Heart right ventricle (tissue), 16 donors: ENCODE results near the gene LTBR. TPM values are rescaled to one million over a fixed set of nuclear protein-coding genes. Genes with fewer than 3 reads are reported as not detected.

Source experiments
- ATAC-seq, 8 donors: fragments of 200-7000 bp; cut with Tn5 transposase; one replicate each; pipeline ENCODE4 v1.9.1; 2020; ENCODE audit warnings: mild to moderate bottlenecking in 8 of 8, moderate library complexity in 8 of 8, moderate number of reproducible peaks in 1 of 8
- DNase-seq, 2 donors: peaks; one replicate each; pipeline ENCODE4 v3.0.0-alpha.2; 2020
- H3K27ac ChIP-seq, 10 donors: fragments of 200-600 bp; sonication (generic) in 2 of 10; one replicate each; pipeline versions ENCODE4 v1.5.0 to v1.8.0; 2020 to 2022; ENCODE audit warnings: mild to moderate bottlenecking in 3 of 10
- H3K27me3 ChIP-seq, 7 donors: fragments of 200-600 bp; one replicate each; pipeline ENCODE4 v1.8.0; 2021 to 2022; ENCODE audit warnings: mild to moderate bottlenecking in 2 of 7
- H3K36me3 ChIP-seq, 9 donors: fragments of 200-600 bp; sonication (generic) in 1 of 9; one replicate each; pipeline versions ENCODE4 v1.5.0 to v1.8.0; 2020 to 2022; ENCODE audit warnings: mild to moderate bottlenecking in 2 of 9
- H3K4me1 ChIP-seq, 9 donors: fragments of 200-600 bp; sonication (generic) in 1 of 9; one replicate each; pipeline versions ENCODE4 v1.5.0 to v1.8.0; 2020 to 2022; ENCODE audit warnings: mild to moderate bottlenecking in 4 of 9
- H3K4me3 ChIP-seq, 10 donors: fragments of 200-600 bp; sonication (generic) in 2 of 10; one replicate each; pipeline versions ENCODE4 v1.5.0 to v1.8.0; 2020 to 2022; ENCODE audit warnings: mild to moderate bottlenecking in 7 of 10, moderate library complexity in 2 of 10
- H3K9me3 ChIP-seq, 11 donors: fragments of 200-600 bp in 10 of 11; sonication (generic) in 2 of 11; one replicate each; pipeline versions ENCODE4 v1.5.0 to v1.8.0; 2013 to 2022; ENCODE audit warnings: mild to moderate bottlenecking in 2 of 11, control low read depth in 1 of 11, moderate library complexity in 1 of 11
- CTCF ChIP-seq, 9 donors: fragments of 200-600 bp; sonication (generic) in 2 of 9; IDR thresholded peaks; one replicate each; pipeline versions ENCODE4 v1.5.0 to v1.8.0; 2021 to 2022; ENCODE audit warnings: antibody characterized with exemption in 9 of 9, mild to moderate bottlenecking in 5 of 9, moderate library complexity in 1 of 9
- WGBS, 2 donors: extraction: QIAGEN DNeasy Blood & Tissue Kit; methylation state at CpG; one replicate each; pipeline ENCODE4 v1.1.7; 2013; ENCODE audit warnings: inconsistent platforms in 1 of 2; 5-methylcytosine and 5-hydroxymethylcytosine counted together
- intact Hi-C, 10 donors: fragments of 100-400 bp; cut with DNase I; formaldehyde crosslinking; loops; one replicate each; pipeline versions ENCODE4 v1.11.1 to v1.14.2; 2022
- polyA plus RNA-seq, 2 donors: library from polyadenylated mRNA; stranded (reverse); fragments of 200-250 nt; gene quantifications; one replicate each; pipeline ENCODE4 v1.2.3, GENCODE V29; 2013
- total RNA-seq, 10 donors: library from RNA; stranded (reverse); fragmentation: NEBNext Ultra II Directional in 3 of 10; extraction: Animal tissue kit (Norgen Biotek cat#: 25700) in 3 of 10; gene quantifications; one replicate each; pipeline versions ENCODE4 v1.2.1 to v1.2.4, GENCODE V29; 2021 to 2023
- donor health status: Arrhythmogenic right ventricular cardiomyopathy.
- donor health status: ischemic (EF 13 %, LVEDD 7.1; RV severe dilation, severe dysfunction).
- donor health status: healthy with polysubstance abuse.
- donor health status: DM: no; HTN: yes; CAD: no.
- donor health status: DM: no; HTN: no; CAD: no.
- donor health status: ischemic (EF 25% LVEDD 6.9; RV normal size, moderate dysfunction).
- donor health status: ischemic (EF 25% LVEDD 5.7; RV mildly dilated, moderate dysfunction).
- donor health status: healthy.
- donor health status: DM: yes; HTN: yes; CAD: no.
- donor health status: Ischemic cardiomyopathy.
- donor health status: ischemic (EF 35%, LVEDD 5.7; RV mildly dilated, moderate dysfunction).
- donor health status: nonischemic (EF 11% LVEDD 7.7; RV severe dilation, severe dysfunction).
- donor health status: DM: yes; HTN: yes; CAD: no.
- donor health status: PGD.
- donor health status: ischemic (EF 29% LVEDD 5.4; RV normal size, mild dysfunction).
- donor health status: nonischemic (EF 23%, LVEDD 6.1; RV moderate dilation, normal function).

Gene LTBR
- total and polyA plus RNA-seq, 12 donors = 14.1 to 49.1 (median 26.9) TPM

- WGBS, 2 donors = 84 to 90% methylated on average over 15 of the region's 15 CpGs
These were observed 6.3 kb downstream of the LTBR start for GRCh38 chr12:6390084-6390799.

GRCh38 chr12:6391013-6391412, 7.1 kb downstream of the LTBR start:
- 87 to 88% methylated on average over 17 of the region's 17 CpGs for WGBS, 2 donors
- DNase-seq (no peak), ATAC-seq (peak in 4 of 8 donors; percentile 2 to 16 (median 9))
- TF ChIP-seq CTCF (IDR thresholded peaks at IDR 0.05) = no peak
- Histone ChIP-seq H3K9me3 (no peaks in the 10 kb centered on the region), H3K27ac (peak overlapping the region in 1 of 10 donors; percentile 5), H3K27me3 (no peaks in the 10 kb centered on the region), H3K4me3 (no peak overlapping the region), H3K36me3 (peaks cover 0 to 75% (median 22%) of the 10 kb centered on the region in 9 donors), H3K4me1 (peaks cover 4 to 56% (median 17%) of the 10 kb centered on the region in 9 donors)
- intact Hi-C loops = no loop called here

More at GRCh38 chr12:6390084-6390799, 6.3 kb downstream of the LTBR start:
- peak overlapping the region in 1 of 10 donors; percentile 5 for H3K27ac ChIP-seq
- H3K4me1 ChIP-seq = peaks cover 4 to 62% (median 19%) of the 10 kb centered on the region in 9 donors
- ATAC-seq (peak in 1 of 8 donors; percentile 7), DNase-seq (no peak)
- H3K36me3 ChIP-seq = peaks cover 0 to 80% (median 24%) of the 10 kb centered on the region in 9 donors
- no peaks in the 10 kb centered on the region for H3K9me3 ChIP-seq
- no peak overlapping the region for H3K4me3 ChIP-seq
- TF ChIP-seq CTCF (IDR thresholded peaks at IDR 0.05) = no peak
- intact Hi-C loops = no loop called here
- H3K27me3 ChIP-seq = no peaks in the 10 kb centered on the region

- intact Hi-C loops = no loop called here
- ATAC-seq = peak; percentile 53 to 86 (median 73)
- H3K36me3 ChIP-seq = peaks cover 0 to 61% (median 18%) of the 10 kb centered on the region in 9 donors
These were observed 8.5 kb downstream of the LTBR start for GRCh38 chr12:6392504-6392903.

GRCh38 chr12:6393109-6393508, 9.1 kb downstream of the LTBR start:
- TF ChIP-seq CTCF (IDR thresholded peaks at IDR 0.05) = no peak
- WGBS, 2 donors = 93 to 94% methylated on average over 7 of the region's 7 CpGs
- DNase-seq (no peak), ATAC-seq (no peak)
- Histone ChIP-seq H3K4me1 (peaks cover 4 to 37% (median 16%) of the 10 kb centered on the region in 9 donors), H3K27ac (peak overlapping the region in 6 of 10 donors; percentile 11 to 71 (median 70)), H3K9me3 (no peaks in the 10 kb centered on the region), H3K27me3 (no peaks in the 10 kb centered on the region), H3K36me3 (peaks cover 0 to 61% (median 12%) of the 10 kb centered on the region in 9 donors), H3K4me3 (no peak overlapping the region)
- intact Hi-C loops = no loop called here

More at GRCh38 chr12:6392504-6392903, 8.5 kb downstream of the LTBR start:
- TF ChIP-seq CTCF (IDR thresholded peaks at IDR 0.05) = no peak
- H3K9me3 ChIP-seq = no peaks in the 10 kb centered on the region
- DNase-seq = no peak
- peak overlapping the region in 8 of 10 donors; percentile 11 to 71 (median 69) for H3K27ac ChIP-seq
- H3K27me3 ChIP-seq = no peaks in the 10 kb centered on the region
- no peak overlapping the region for H3K4me3 ChIP-seq
- peaks cover 4 to 41% (median 16%) of the 10 kb centered on the region in 9 donors for H3K4me1 ChIP-seq
- WGBS, 2 donors = 4 to 15% methylated on average over 6 of the region's 6 CpGs
